Thoracic aorta (tissue), 2 donors: ENCODE measurements around the gene P2RX3. TPM values are rescaled to one million over a fixed set of nuclear protein-coding genes. Genes with fewer than 3 reads are reported as not detected.

Experiments used
- ATAC-seq: fragments of 150-250 bp; one replicate; pipeline ENCODE4 v1.8.0; 2017; ENCODE audit warnings: low read depth; ENCODE audit not compliant: insufficient number of reproducible peaks, low FRiP score
- DNase-seq: peaks from one replicate; pipeline ENCODE4 v3.0.0-alpha.2; 2020; ENCODE audit warnings: low spot score
- H3K27ac ChIP-seq, 2 donors: fragments of 200-600 bp; sonication (generic); 1 replicate in 1 of 2; 2 replicates in 1 of 2; pipeline ENCODE4 v1.5.1; 2016; ENCODE audit warnings: mild to moderate bottlenecking in 2 of 2, moderate library complexity in 2 of 2
- H3K27me3 ChIP-seq: fragments of 200-600 bp; sonication (generic); replicated peaks from 2 replicates; pipeline ENCODE4 v1.6.0; 2016; ENCODE audit warnings: mild to moderate bottlenecking; ENCODE audit not compliant: insufficient read depth
- H3K36me3 ChIP-seq: fragments of 200-600 bp; sonication (generic); one replicate; pipeline ENCODE4 v1.5.1; 2016
- H3K4me1 ChIP-seq, 2 donors: fragments of 200-600 bp; sonication (generic); 1 replicate in 1 of 2; 2 replicates in 1 of 2; pipeline versions ENCODE4 v1.5.1 to v1.6.0; 2016; ENCODE audit warnings: low read depth in 2 of 2, mild to moderate bottlenecking in 1 of 2; ENCODE audit not compliant: control insufficient read depth in 1 of 2
- H3K4me3 ChIP-seq: fragments of 200-600 bp; sonication (generic); 2 replicates; pipeline ENCODE4 v1.5.1; 2016; ENCODE audit warnings: mild to moderate bottlenecking
- H3K9me3 ChIP-seq: fragments of 200-600 bp; sonication (generic); 2 replicates; pipeline ENCODE4 v1.5.1; 2016
- total RNA-seq, 2 donors: library from RNA; depleted of rRNA; stranded (reverse); fragments of >200 nt; gene quantifications; one replicate each; pipeline versions ENCODE4 v1.1.0 to v1.2.3, GENCODE V29; 2016
- TF ChIP-seq, protein P1 (sequence below): fragments of 200-600 bp; sonication (generic); IDR thresholded peaks from one replicate; pipeline ENCODE4 v1.5.1; 2019; ENCODE audit warnings: antibody characterized with exemption

The P2RX3 gene
- total RNA-seq, 2 donors from 2014 or later = not detected

DNA sequence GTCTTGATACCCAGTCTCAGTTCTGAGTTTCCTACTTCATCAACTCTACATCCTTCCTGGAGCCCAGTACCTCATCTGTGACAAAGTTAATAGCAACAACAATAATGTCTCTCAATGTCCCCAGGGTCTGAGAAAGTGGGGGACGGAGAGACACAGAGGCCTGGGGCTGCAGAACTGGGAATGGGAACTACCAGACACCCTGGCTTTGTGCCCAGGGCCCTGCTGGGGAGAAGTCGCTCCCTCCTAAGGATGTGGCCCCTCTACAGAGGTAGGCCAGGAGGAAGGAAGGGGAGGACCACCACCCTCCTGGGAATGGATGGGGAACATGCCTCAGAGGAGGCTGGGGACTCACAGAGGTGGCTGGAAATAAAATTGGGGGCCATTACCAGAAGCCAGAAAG, 37.3 kb downstream of the P2RX3 start:
- Histone ChIP-seq H3K27ac (no peak overlapping the region), H3K4me1 (no peaks in the 10 kb centered on the region), H3K36me3 (no peaks in the 10 kb centered on the region), H3K9me3 (no peaks in the 10 kb centered on the region), H3K27me3 (no peaks in the 10 kb centered on the region), H3K4me3 (no peak overlapping the region)
- TF ChIP-seq, protein P1, sequence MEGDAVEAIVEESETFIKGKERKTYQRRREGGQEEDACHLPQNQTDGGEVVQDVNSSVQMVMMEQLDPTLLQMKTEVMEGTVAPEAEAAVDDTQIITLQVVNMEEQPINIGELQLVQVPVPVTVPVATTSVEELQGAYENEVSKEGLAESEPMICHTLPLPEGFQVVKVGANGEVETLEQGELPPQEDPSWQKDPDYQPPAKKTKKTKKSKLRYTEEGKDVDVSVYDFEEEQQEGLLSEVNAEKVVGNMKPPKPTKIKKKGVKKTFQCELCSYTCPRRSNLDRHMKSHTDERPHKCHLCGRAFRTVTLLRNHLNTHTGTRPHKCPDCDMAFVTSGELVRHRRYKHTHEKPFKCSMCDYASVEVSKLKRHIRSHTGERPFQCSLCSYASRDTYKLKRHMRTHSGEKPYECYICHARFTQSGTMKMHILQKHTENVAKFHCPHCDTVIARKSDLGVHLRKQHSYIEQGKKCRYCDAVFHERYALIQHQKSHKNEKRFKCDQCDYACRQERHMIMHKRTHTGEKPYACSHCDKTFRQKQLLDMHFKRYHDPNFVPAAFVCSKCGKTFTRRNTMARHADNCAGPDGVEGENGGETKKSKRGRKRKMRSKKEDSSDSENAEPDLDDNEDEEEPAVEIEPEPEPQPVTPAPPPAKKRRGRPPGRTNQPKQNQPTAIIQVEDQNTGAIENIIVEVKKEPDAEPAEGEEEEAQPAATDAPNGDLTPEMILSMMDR = no peak
- ATAC-seq = no peak
- no peak for DNase-seq

DNA sequence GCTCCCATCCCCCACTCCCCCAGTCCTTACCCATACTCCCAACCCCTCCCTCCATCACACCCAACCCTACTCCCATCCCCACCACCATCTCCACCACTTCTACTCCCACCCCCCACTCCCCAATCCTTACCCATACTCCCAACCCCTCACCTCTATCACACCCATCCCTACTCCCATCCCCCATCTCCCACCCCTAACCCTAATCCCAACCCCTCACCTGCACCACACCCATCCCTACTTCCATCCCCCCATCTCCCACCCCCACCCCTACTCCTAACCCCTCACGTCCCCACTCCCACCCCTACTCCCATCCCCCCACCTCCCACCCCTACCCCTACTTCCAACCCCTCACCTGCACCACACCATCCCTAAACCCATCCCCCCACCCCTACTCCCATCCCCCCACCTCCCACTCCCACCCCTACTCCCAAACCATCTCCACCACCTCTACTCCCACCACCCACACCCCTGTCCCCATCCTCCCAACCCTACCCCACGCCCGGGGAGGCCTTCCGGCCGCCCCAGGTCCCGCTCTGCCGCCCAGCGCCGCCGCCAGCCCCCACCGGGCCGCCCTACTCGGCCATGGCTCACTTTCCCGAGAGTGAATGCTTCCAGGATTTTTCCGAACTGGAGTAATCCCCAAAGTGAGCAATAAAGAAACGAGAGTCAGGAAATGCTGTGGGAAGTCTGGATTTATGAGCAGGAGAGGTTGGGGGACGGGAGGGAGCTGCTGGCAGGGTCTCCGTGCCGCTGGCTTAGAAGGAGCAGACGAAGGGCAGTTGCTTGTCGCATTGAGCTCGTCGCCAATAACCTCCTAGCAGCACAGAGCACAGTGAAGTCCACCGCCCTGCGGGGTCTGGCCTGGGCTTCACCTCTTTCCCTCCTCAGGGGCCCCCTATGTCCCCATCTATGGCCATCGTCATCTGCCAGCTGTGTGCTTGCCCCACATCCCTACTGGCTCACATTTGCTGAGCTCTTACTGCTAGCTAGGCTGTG, 38.2 kb downstream of the P2RX3 start:
- no peak for ATAC-seq
- H3K9me3 ChIP-seq = no peaks in the 10 kb centered on the region
- TF ChIP-seq, protein P1 = no peak

DNA sequence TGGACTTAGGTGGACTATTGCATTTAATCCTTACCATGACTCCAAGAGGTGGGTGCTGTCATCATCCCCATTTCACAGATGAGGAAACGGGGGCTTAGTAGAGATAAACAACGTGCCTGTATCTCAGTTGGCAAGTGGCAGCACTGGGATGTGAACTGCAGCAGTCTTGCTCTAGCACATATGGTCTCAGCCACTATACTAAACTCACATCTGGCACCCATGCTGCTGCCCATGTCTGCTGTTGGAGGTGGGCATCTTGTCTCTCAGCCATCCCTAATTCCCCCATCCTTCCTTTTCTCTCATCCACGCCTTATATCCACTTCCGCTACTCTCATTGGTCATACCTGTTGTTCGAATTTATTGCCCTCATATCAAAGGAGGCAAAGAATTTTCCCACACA, 39.0 kb downstream of the P2RX3 start:
- H3K4me3 ChIP-seq = no peak overlapping the region
- no peaks in the 10 kb centered on the region for H3K27me3 ChIP-seq
- TF ChIP-seq, protein P1 = no peak
- ATAC-seq (no peak), DNase-seq (no peak)
- H3K27ac ChIP-seq = no peak overlapping the region
- H3K9me3 ChIP-seq = no peaks in the 10 kb centered on the region
- H3K4me1 ChIP-seq = no peaks in the 10 kb centered on the region
- H3K36me3 ChIP-seq = no peaks in the 10 kb centered on the region

More for the DNA sequence above, 38.2 kb downstream of the P2RX3 start:
- H3K27me3 ChIP-seq = no peaks in the 10 kb centered on the region
- H3K4me1 ChIP-seq = no peaks in the 10 kb centered on the region
- H3K27ac ChIP-seq = no peak overlapping the region
- no peak overlapping the region for H3K4me3 ChIP-seq
- no peak for DNase-seq
- no peaks in the 10 kb centered on the region for H3K36me3 ChIP-seq

DNA sequence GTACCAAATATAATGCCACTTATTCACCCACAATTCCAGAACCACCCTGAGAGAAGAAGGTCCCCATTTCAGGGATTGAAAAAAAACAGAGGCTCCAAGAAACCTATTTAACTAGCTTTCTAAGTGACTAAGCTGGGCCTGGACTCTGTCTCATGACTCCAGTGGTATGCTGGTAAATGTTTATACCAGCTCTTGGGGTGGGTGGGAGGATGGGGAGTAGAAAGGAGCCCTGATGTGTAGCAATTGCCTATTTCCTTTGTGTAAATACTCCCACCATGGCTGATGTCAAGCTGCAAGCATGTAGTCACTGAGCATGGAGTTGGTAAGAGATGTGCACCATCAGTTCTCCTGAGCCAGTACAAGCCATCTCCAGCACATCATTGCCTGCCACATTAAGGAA, 40.0 kb downstream of the P2RX3 start:
- Histone ChIP-seq H3K36me3 (no peaks in the 10 kb centered on the region), H3K9me3 (no peaks in the 10 kb centered on the region), H3K4me3 (no peak overlapping the region), H3K27ac (no peak overlapping the region), H3K4me1 (no peaks in the 10 kb centered on the region), H3K27me3 (no peaks in the 10 kb centered on the region)
- DNase-seq = no peak
- no peak for ATAC-seq
- TF ChIP-seq, protein P1 = no peak

DNA sequence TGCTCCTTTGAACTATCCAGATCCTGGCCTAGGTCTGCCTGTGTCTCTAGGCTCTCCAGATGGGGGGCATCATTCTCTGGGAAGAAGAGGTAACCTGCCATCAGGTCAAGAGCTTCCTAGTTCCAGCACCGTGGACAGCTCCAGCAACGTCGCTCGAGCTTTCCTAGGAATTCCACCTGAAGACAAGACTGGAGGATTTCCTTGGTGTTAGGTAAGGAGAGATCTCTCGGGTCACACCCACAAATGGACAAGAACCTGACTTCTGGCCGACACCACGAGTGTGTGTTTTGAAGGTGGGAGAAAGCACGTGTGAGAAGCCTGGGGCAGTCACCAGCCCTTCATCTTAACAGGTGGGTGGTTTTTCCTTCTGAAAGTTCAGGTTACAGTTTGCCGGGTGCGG, 41.6 kb downstream of the P2RX3 start:
- Histone ChIP-seq H3K36me3 (no peaks in the 10 kb centered on the region), H3K27me3 (no peaks in the 10 kb centered on the region), H3K9me3 (no peaks in the 10 kb centered on the region), H3K27ac (no peak overlapping the region), H3K4me1 (no peaks in the 10 kb centered on the region), H3K4me3 (no peak overlapping the region)
- TF ChIP-seq, protein P1 = no peak
- no peak for DNase-seq
- no peak for ATAC-seq
